Nephron (organoid): ENCODE measurements around the gene TXNDC5.

Experiments
- H3K27ac Mint-ChIP-seq, 3 experiments: 2 replicates each; pipeline ENCODE4 v1.8.0; 2020; ENCODE audit warnings: mixed read lengths in 3 of 3, mild to moderate bottlenecking in 2 of 3, moderate library complexity in 1 of 3
- H3K27me3 Mint-ChIP-seq: 2 replicates; pipeline ENCODE4 v1.8.0; 2021; ENCODE audit warnings: low read depth, mild to moderate bottlenecking, moderate library complexity, mixed read lengths
- H3K36me3 Mint-ChIP-seq: 2 replicates; pipeline ENCODE4 v1.8.0; 2020; ENCODE audit warnings: low read depth, mixed read lengths
- H3K4me1 Mint-ChIP-seq: 2 replicates; pipeline ENCODE4 v1.8.0; 2020; ENCODE audit warnings: mixed read lengths
- H3K4me3 Mint-ChIP-seq, 3 experiments: 2 replicates each; pipeline ENCODE4 v1.8.0; 2020; ENCODE audit warnings: mild to moderate bottlenecking in 3 of 3, mixed read lengths in 3 of 3, moderate library complexity in 2 of 3
- H3K9me3 Mint-ChIP-seq: 2 replicates; pipeline ENCODE4 v1.8.0; 2020; ENCODE audit warnings: mixed read lengths
- CTCF ChIP-seq, 3 experiments: fragments of 200-600 bp; sonication (generic); IDR thresholded peaks; one replicate each; pipeline ENCODE4 v1.5.0; 2021; ENCODE audit warnings: antibody characterized with exemption in 3 of 3; ENCODE audit not compliant: unreplicated experiment in 3 of 3

TXNDC5 gene

GRCh38 chr6:7914311-7914710, 3.7 kb upstream of the TXNDC5 start:
- H3K27me3 Mint-ChIP-seq, result no peaks in the 10 kb centered on the region
- no peaks in the 10 kb centered on the region for H3K36me3 Mint-ChIP-seq
- no peaks in the 10 kb centered on the region for H3K9me3 Mint-ChIP-seq
- no peak for TF ChIP-seq CTCF (IDR thresholded peaks at IDR 0.05; ENCODE audit: unreplicated experiment in 3 of 3)
- peaks cover 3% of the 10 kb centered on the region for H3K4me1 Mint-ChIP-seq
- H3K27ac Mint-ChIP-seq, result no peak overlapping the region
- no peak overlapping the region for H3K4me3 Mint-ChIP-seq

GRCh38 chr6:7912736-7913517, 2.3 kb upstream of the TXNDC5 start:
- Mint-ChIP-seq H3K36me3 (no peaks in the 10 kb centered on the region), H3K9me3 (no peaks in the 10 kb centered on the region), H3K4me1 (peaks cover 9% of the 10 kb centered on the region), H3K4me3 (no peak overlapping the region), H3K27me3 (no peaks in the 10 kb centered on the region), H3K27ac (no peak overlapping the region)
- no peak for TF ChIP-seq CTCF (IDR thresholded peaks at IDR 0.05; ENCODE audit: unreplicated experiment in 3 of 3)

- TF ChIP-seq CTCF (IDR thresholded peaks at IDR 0.05; ENCODE audit: unreplicated experiment in 3 of 3), result no peak
- H3K27me3 Mint-ChIP-seq, result no peaks in the 10 kb centered on the region
- no peaks in the 10 kb centered on the region for H3K9me3 Mint-ChIP-seq
- H3K4me3 Mint-ChIP-seq, result no peak overlapping the region
- peaks cover 14% of the 10 kb centered on the region for H3K4me1 Mint-ChIP-seq
- H3K36me3 Mint-ChIP-seq, result no peaks in the 10 kb centered on the region
- no peak overlapping the region for H3K27ac Mint-ChIP-seq
These were observed 1.4 kb upstream of the TXNDC5 start for GRCh38 chr6:7912024-7912423.

GRCh38 chr6:7911345-7911725, 747 bp upstream of the TXNDC5 start:
- no peaks in the 10 kb centered on the region for H3K9me3 Mint-ChIP-seq
- H3K36me3 Mint-ChIP-seq, result no peaks in the 10 kb centered on the region
- H3K27ac Mint-ChIP-seq, result peak overlapping the region in 1 of 3 experiments; percentile 44
- H3K4me1 Mint-ChIP-seq, result peaks cover 17% of the 10 kb centered on the region
- no peak for TF ChIP-seq CTCF (IDR thresholded peaks at IDR 0.05; ENCODE audit: unreplicated experiment in 3 of 3)
- no peaks in the 10 kb centered on the region for H3K27me3 Mint-ChIP-seq
- no peak overlapping the region for H3K4me3 Mint-ChIP-seq

- TF ChIP-seq CTCF (IDR thresholded peaks at IDR 0.05; ENCODE audit: unreplicated experiment in 3 of 3), result no peak
- peaks cover under 1% of the 10 kb centered on the region for H3K36me3 Mint-ChIP-seq
- H3K27ac Mint-ChIP-seq, result no peak overlapping the region
- H3K9me3 Mint-ChIP-seq, result no peaks in the 10 kb centered on the region
- no peaks in the 10 kb centered on the region for H3K27me3 Mint-ChIP-seq
- H3K4me1 Mint-ChIP-seq, result peaks cover 17% of the 10 kb centered on the region
- H3K4me3 Mint-ChIP-seq, result no peak overlapping the region
These were observed 312 bp downstream of the TXNDC5 start for GRCh38 chr6:7910298-7910653.
